ENCODE results near the gene CCDC33. TPM values are rescaled to one million over a fixed set of nuclear protein-coding genes. Genes with fewer than 3 reads are reported as not detected.

CCDC33 gene
- total RNA-seq, 1 experiment from 2014 or later = 10.6 TPM

- Mint-ChIP-seq H3K27ac (no peak overlapping the region), H3K4me1 (peaks cover 23% of the 10 kb centered on the region), H3K4me3 (no peak overlapping the region), H3K27me3 (ENCODE audit: low read depth) (0 out of 2 replicates have a peak, but pooled peaks cover 3% of the 10 kb centered on the region), H3K9me3 (no peaks in the 10 kb centered on the region), H3K36me3 (no peaks in the 10 kb centered on the region)
- TF ChIP-seq ZNF532 (CRISPR knock-in tag; IDR thresholded peaks at IDR 0.05; ENCODE audit: borderline replicate concordance) = no peak
- no peak for TF ChIP-seq CREB1 (CRISPR knock-in tag; IDR thresholded peaks at IDR 0.05)
- no peak for TF ChIP-seq SMAD3 (CRISPR knock-in tag; IDR thresholded peaks at IDR 0.05; ENCODE audit: borderline replicate concordance)
- no peak for TF ChIP-seq JAZF1 (CRISPR knock-in tag; IDR thresholded peaks at IDR 0.05)
- TF ChIP-seq IRF1 (CRISPR knock-in tag; IDR thresholded peaks at IDR 0.05) = no peak
- TF ChIP-seq IRF2 (CRISPR knock-in tag; IDR thresholded peaks at IDR 0.05; ENCODE audit: borderline replicate concordance, low read depth) = no peak
- TF ChIP-seq CREM (CRISPR knock-in tag; IDR thresholded peaks at IDR 0.05) = no peak
- no peak for TF ChIP-seq STAT6 (CRISPR knock-in tag; conservative IDR thresholded peaks at IDR 0.05; ENCODE audit: low read depth)
- no peak for TF ChIP-seq TCF7 (CRISPR knock-in tag; IDR thresholded peaks at IDR 0.05; ENCODE audit: low read depth)
- TF ChIP-seq ZNF232 (CRISPR knock-in tag; IDR thresholded peaks at IDR 0.05) = no peak
- TF ChIP-seq MAX (CRISPR knock-in tag; IDR thresholded peaks at IDR 0.05) = no peak
- TF ChIP-seq ZNF121 (CRISPR knock-in tag; IDR thresholded peaks at IDR 0.05) = no peak
- no peak for TF ChIP-seq NR1H2 (CRISPR knock-in tag; IDR thresholded peaks at IDR 0.05)
- ATAC-seq = no peak
- ChIA-PET CTCF (no interaction called here), POLR2A (no interaction called here)
- no peak for DNase-seq (ENCODE audit: low spot score)
These were observed 31.9 kb downstream of the CCDC33 start for GRCh38 chr15:74268020-74268419.

DNA sequence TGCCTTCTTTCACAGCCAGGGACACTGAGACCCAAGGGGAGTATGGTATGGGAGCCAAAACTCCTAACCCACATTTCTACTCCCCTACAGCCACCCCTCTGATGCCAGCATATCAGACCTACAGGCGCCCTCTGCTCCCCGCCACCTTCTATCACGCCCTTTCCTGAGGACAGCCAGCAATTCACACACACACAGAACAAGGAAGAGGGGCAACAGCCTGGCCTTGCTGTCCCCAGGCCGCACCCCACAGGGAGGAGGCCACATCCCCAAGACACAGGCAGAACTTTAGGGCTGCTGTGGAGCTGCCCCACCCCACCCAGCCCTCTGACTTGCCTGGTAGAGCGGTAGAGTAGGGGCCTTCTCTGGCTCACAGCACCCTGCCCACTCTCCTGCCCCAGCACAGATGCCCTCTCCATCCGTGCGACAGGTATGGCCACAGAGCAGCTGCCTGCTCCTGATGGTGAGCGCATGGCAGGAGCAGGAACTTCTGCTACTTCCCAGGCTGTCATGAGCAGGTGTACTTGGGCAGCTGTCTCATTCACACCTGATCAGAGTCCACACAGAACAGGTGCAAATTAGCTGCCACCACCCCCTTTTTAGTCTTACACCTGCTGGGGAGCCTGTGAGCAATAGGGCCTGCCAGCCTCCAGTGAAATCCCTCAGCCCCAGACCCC is 33.4 kb downstream of the CCDC33 start:
- H3K4me3 Mint-ChIP-seq = no peak overlapping the region
- no peak overlapping the region for H3K27ac Mint-ChIP-seq
- TF ChIP-seq RORB (CRISPR knock-in tag; IDR thresholded peaks at IDR 0.05) (no peak), HMGA2 (CRISPR knock-in tag; IDR thresholded peaks at IDR 0.05) (no peak), ETV6 (CRISPR knock-in tag; IDR thresholded peaks at IDR 0.05) (no peak), NFATC4 (CRISPR knock-in tag; IDR thresholded peaks at IDR 0.05) (no peak), NR2C2 (CRISPR knock-in tag; IDR thresholded peaks at IDR 0.05) (no peak), ZNF532 (CRISPR knock-in tag; IDR thresholded peaks at IDR 0.05; ENCODE audit: borderline replicate concordance) (no peak), E2F1 (CRISPR knock-in tag; IDR thresholded peaks at IDR 0.05) (no peak), SMAD4 (CRISPR knock-in tag; IDR thresholded peaks at IDR 0.05) (no peak), GABPB1 (CRISPR knock-in tag; IDR thresholded peaks at IDR 0.05) (no peak)

More for the DNA sequence above, 33.4 kb downstream of the CCDC33 start:
- ChIA-PET CTCF (interaction anchor here (0.6 kb wide), 1 partner anchor 148 kb away, joined by 8 read pairs; no protein-coding TSS in a partner anchor), POLR2A (interaction anchor here (0.6 kb wide), 1 partner anchor 259 kb away, joined by 3 read pairs; no protein-coding TSS in a partner anchor)
- peaks cover 9% of the 10 kb centered on the region for H3K4me1 Mint-ChIP-seq
- no peaks in the 10 kb centered on the region for H3K9me3 Mint-ChIP-seq
- no peaks in the 10 kb centered on the region for H3K36me3 Mint-ChIP-seq
- 0 out of 2 replicates have a peak, but pooled peaks cover 3% of the 10 kb centered on the region for H3K27me3 Mint-ChIP-seq (ENCODE audit: low read depth)
- DNase-seq (ENCODE audit: low spot score) (no peak), ATAC-seq (no peak)

All from WTC11 (cell line).